Heart left ventricle (tissue), 13 donors: ENCODE measurements around the gene IL17D.

Experiments used
- POLR2A ChIP-seq, 2 donors: fragments of 450-650 bp; IDR thresholded peaks; one replicate each; pipeline ENCODE4 v1.6.1; 2017; ENCODE audit warnings: antibody characterized with exemption in 2 of 2, mild to moderate bottlenecking in 2 of 2, moderate library complexity in 2 of 2
- TF ChIP-seq, protein P1 (sequence below), 12 donors: fragments of 200-600 bp; sonication (generic) in 4 of 12; IDR thresholded peaks; one replicate each; pipeline versions ENCODE4 v1.5.0 to v1.8.0; 2018 to 2022; ENCODE audit warnings: antibody characterized with exemption in 12 of 12, mild to moderate bottlenecking in 5 of 12
- donor health status: ischemic (EF 13 %, LVEDD 7.1; RV severe dilation, severe dysfunction).
- donor health status: DM: no; HTN: yes; CAD: no.
- donor health status: DM: no; HTN: no; CAD: no.
- donor health status: ischemic (EF 25% LVEDD 6.9; RV normal size, moderate dysfunction).
- donor health status: ischemic (EF 25% LVEDD 5.7; RV mildly dilated, moderate dysfunction).
- donor health status: ischemic (EF 35%, LVEDD 5.7; RV mildly dilated, moderate dysfunction).
- donor health status: nonischemic (EF 11% LVEDD 7.7; RV severe dilation, severe dysfunction).
- donor health status: DM: yes; HTN: yes; CAD: no.
- donor health status: PGD.
- donor health status: ischemic (EF 29% LVEDD 5.4; RV normal size, mild dysfunction).
- donor health status: nonischemic (EF 23%, LVEDD 6.1; RV moderate dilation, normal function).

- TF ChIP-seq, protein P1, sequence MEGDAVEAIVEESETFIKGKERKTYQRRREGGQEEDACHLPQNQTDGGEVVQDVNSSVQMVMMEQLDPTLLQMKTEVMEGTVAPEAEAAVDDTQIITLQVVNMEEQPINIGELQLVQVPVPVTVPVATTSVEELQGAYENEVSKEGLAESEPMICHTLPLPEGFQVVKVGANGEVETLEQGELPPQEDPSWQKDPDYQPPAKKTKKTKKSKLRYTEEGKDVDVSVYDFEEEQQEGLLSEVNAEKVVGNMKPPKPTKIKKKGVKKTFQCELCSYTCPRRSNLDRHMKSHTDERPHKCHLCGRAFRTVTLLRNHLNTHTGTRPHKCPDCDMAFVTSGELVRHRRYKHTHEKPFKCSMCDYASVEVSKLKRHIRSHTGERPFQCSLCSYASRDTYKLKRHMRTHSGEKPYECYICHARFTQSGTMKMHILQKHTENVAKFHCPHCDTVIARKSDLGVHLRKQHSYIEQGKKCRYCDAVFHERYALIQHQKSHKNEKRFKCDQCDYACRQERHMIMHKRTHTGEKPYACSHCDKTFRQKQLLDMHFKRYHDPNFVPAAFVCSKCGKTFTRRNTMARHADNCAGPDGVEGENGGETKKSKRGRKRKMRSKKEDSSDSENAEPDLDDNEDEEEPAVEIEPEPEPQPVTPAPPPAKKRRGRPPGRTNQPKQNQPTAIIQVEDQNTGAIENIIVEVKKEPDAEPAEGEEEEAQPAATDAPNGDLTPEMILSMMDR (IDR thresholded peaks at IDR 0.05), result no peak
- no peak for TF ChIP-seq POLR2A (IDR thresholded peaks at IDR 0.05)
Measured at GRCh38 chr13:20713751-20714150, 10.3 kb downstream of the IL17D start.
